NCI-H526 treated with DMSO at 0.1 percent for 48 hours (cell line): Measurements from ENCODE around the gene GPHB5.
"Not testable (repeated sequence)": the region's sequence is repeated elsewhere in the genome, so short reads cannot be mapped to it uniquely, and the experiment has no call there.

Experiments used
- DNase-seq: peaks from one replicate; lab custom pipeline; 2025; lab: John Stamatoyannopoulos, UW

Gene GPHB5

DNA sequence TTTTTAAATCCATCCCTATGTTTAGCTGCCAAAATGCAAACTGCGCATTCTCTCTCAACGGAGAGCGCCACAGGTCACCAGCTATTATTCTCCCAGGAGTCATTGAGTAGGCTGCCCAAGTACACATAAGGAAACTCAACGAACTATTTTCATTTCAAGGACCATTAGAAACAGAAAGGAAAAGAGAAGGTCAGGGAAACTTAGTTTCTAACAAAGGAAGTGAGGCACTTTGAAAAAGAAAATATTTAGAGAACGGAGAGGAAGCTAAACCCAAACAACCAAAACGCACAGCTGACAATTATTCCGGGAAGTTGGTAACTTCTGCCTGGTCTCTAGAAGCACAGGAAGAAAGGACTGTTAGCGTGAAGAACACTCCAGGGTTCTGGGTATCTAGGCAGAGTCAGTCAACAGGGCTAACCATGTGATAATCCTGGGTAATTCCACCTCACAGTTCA is 23.5 kb downstream of the GPHB5 start:
- no peak for DNase-seq

DNA sequence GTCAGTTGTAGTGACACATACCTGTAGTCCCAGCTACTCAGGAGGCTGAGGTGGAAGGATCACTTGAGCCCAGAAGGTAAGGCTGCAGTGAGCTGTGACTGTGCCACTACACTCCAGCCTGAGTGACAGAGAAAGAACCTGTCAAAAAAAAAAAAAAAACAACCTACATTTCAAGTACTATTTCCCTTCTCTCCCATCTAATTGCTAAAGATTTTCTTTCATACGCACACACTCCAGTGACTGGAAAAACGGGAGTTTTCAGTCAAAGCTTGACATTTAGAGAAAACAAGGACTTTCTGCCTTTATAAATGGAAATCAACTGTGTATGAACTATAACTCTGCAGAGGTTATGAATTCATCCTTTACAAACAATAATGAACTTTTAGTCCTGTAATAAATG is 25.9 kb downstream of the GPHB5 start:
- no peak for DNase-seq

DNA sequence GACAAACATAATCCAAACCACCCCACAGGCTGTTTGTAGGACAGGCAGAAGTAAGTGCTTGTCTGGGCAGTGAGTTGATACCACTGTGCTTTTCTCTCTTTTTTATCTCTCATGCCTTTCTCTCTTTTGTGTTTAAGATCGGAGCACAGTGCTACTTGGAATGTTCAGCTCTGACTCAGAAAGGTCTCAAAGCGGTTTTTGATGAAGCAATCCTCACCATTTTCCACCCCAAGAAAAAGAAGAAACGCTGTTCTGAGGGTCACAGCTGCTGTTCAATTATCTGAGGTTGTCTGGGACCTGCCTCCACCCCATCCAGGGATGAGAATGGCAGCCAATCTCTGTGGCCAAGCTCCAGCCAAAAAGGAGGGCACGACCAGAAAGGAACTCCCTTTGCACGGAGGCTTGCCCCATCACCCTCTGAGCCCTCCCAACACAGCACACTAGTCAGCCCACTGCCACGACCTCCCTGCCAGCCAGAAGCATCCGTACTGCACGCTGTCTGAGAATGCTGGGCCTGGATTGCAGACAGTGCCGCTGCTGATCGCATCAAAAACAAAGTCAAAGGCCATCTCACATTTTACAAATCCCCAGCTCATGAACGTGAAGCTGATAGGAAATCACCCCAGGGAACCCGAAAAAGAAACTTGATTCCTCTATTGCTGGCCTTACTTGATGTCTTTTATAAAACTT is 27.8 kb downstream of the GPHB5 start:
- no peak for DNase-seq

DNA sequence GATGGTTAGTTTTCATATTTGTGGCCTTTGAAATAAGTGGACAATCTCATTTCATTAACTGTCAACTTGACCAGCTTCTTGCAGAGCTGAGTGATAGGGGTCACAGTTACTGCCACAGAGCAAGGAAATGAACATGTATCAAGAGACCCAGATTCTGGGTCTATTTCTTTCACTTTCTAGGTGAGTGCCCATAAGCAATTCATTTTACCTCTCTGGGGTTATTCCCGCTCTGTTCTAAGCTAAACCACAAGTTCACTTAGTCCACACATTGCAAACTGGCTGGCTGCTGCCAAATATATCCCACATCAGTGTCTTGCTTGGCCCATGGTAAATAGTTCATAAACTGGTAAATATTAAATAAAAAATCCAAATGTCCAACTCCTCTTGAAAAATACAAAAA is 29.9 kb downstream of the GPHB5 start:
- DNase-seq, result no peak

DNA sequence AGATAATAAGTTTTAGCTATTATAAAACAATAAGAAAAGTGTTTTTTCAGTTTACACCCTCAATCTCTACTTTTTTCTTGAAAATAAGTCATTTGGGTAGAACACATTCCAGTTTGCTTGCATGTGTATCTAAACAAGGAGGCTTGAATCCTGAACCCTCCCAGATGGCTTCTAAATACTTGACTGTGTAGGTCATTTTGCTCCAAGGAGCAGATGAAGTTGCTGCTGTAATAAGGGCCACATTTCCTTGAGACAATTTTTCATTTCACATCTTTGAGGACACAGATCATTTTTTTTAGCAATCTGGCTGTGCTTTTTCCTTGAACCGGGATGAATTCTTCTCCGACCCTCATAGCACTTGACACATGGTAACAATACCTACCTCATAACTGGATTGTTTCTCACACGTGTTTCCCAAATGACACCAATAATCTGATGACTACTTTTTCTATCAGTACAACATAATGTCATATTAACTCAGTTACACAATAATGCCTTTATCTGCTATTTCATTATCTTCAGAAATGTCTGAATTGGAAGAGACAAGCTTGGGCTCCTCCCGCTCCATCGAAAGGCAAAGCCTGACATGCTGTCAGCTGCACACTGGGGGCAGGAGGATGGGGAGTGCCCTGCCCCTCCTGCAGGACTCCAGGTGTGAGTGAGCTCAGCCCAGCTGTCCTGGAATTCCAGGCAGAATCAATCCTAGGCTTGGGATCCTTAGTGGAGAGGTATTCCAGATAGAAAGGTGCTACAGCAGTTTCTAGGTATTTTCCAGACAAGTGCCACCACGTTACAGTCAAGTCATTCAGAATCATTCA is 30.9 kb downstream of the GPHB5 start:
- no peak for DNase-seq

DNA sequence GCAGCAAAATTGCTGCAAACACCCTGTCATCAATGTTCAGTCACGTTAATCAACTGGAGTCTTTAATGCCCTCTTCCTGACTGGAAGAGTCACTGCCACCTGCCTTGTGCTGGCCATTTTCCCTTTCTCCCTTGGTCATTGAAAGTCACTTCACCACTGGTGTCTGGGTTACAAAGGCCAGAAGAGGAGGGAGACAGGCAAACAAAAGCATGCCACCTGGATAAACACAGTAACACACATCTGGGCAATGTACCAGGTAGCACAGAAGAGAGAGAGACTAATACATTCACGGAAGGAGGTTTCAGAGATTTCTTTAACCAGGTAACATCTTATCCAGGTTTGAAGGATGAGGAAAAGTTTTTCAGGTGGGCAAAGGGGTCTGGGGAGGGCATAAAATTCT is 32.7 kb downstream of the GPHB5 start:
- DNase-seq, result no peak

DNA sequence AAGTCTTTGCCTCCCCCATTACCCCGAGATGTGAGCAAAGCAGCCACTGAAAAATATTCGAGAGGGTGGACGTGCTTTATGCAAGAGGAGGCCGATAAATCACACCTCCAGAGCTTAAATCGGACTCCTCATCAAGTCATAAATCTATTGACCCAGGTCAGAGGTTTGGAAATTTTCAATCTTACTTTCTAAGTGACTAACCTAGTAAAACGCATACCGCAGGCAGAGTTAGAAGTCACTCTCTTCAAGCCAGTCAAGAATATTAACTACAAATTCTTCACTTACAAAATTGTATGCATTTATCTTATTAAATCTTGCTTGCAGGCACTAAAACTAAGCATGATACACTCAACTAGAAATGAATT is 34.9 kb downstream of the GPHB5 start:
- DNase-seq, result no peak

DNA sequence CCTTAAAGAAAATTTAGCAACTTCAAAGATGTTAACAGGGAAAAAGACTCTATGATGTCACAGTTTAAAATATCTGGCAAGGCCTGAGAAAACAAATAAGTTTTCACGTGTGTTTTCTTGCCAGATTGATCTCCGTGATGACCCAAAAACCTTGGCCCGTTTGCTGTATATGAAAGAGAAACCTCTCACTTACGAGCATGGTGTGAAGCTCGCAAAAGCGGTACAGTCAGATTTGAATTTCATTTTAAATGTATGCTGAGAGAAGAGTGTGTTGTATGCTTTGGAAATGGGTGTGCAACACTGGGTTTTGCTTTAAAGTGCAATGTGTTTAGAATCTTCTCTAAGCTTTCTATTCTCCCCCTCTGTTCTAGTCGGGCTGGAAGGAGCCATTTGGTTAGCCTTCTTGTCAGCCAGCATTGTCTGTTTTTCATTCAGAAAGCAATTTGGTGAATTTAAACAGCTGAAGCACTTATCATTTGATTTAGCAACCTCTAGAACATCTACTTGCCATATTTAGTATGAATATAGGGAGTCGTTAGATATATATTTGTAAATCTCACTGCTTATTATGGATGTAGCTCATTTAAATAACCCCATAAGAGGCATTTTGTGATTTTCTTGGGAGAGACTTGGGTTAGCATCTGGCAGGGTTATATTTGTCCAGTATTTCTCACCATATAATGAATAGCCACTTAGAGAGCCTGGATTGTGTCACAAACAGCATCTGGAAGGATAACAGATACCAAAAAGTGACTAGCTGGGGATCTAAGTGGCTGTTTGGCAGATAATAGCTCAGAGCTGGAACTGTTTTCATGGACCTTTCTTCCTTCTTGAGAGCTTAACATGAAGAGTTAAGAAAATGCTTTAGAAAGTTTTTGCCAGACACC is 35.5 kb downstream of the GPHB5 start:
- DNase-seq, result no peak

DNA sequence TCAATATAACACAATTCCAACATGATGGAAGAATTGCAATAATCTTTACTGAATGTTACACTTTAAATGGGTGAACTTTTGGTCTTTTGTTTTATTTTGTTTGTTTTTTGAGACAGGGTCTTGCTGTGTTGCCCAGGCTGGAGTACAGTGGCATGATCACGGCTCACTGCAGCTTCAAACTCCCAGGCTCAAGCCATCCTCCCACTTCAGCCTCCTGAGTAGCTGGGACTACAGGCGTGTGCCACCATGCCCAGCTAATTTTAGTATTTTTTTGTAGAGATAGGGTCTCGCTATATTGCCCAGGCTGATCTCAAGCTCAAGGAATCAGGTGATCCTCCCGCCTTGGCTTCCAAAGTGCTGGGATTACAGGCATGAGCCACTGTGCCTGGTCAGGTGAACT is 38.8 kb downstream of the GPHB5 start:
- not testable (repeated sequence) for DNase-seq

DNA sequence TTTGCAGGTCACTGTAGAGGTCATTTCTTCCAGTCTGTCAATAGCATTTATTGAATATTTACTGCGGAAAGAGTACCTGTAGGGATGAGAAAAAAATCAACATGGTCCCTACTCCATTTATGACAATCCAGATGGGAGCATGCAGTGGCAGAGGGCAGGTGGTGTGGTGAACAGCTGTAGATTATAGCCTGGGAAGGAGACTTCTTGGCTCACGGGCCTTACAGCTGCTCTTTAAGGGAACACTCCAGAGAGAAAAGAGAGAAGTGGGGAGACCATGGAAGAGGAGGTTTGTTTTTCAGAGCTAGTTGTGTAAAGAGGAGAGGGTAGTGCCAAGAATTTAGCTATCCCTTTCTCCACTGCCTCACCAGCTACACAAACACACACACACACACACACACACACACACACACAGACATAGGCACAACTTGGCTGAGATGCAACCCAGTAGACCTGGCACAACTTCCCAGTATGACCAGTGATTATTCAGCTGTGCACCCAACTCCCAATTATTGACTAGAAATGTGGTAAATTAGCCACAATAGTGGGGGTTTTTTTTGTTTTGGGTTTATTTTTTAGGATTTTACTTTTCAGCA is 41.0 kb downstream of the GPHB5 start:
- no peak for DNase-seq

DNA sequence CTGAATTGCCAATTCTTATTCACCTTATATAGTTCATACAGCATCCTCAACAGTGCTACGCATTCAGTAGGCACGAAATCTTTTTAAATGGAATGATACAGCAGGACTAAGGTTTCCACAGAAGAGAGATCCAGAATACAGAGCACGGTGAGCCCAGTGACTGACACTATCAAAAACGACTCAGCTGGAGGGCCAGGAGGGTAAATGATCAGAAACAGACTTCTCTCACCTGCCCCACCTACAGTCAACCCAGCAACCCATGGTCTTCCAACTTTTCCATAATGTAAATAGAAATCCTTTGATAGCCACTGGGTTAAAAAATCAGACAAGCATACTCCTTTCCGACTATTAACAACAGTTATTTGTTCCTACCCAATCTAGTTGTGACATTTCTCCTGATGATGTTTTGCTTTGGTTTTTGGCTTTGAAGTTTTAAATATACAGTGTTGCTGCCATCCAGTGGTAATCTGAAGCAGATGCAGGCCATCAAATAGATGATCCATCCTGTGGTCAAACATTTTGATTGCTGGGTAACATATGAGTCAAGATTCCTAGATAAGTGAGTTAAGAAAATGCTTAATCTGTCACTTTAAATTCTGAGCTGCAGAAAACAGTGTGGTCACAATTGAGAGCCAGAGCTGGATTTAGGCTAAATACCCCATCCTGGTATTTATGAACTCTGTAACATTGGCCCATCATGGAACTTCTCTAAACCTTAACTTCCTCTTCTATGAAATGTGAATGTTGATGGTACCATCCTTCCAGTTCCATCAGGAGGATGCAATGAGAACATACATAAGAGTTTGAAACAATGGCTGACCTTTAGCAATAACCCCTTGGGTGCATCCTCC is 42.0 kb downstream of the GPHB5 start:
- peak; percentile 2 for DNase-seq

DNA sequence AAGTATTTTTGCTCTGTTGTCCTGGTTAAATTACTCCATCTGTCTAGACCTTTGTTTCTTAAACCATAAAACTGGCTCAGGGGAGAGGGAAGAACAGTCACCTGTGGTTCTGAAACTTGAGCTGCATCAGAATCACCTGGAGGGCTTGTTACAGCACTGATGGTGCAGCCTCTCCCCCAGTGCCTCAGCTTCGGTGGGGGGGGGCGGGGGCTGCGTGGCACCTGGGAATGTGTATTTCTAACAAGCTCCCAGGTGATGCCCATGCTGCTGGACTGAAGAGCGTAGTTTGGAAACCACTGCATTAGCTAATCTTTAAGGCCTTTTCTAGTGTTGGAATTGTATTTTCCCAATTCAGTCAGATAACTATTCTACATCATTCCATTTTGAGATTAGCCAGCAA is 42.7 kb downstream of the GPHB5 start:
- DNase-seq, result no peak

DNA sequence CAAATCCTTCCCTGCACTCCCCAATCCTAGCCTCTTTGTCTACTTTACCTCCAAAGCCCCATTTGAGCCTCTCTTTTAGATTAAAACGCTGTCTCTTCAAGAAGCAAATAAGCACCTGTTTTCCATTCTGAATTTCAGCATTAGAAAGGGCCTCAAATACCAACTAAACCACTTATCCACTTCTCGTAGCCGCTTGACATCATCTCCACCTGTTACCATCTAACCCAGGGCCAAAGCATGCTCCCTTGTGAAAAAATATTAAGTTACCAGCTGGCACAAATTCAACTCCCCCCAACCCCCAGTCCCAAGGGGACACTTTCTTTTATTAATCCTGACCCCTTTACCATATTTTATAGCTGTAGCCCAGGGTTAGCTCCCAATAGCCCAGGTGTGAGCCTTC is 43.1 kb downstream of the GPHB5 start:
- no peak for DNase-seq

DNA sequence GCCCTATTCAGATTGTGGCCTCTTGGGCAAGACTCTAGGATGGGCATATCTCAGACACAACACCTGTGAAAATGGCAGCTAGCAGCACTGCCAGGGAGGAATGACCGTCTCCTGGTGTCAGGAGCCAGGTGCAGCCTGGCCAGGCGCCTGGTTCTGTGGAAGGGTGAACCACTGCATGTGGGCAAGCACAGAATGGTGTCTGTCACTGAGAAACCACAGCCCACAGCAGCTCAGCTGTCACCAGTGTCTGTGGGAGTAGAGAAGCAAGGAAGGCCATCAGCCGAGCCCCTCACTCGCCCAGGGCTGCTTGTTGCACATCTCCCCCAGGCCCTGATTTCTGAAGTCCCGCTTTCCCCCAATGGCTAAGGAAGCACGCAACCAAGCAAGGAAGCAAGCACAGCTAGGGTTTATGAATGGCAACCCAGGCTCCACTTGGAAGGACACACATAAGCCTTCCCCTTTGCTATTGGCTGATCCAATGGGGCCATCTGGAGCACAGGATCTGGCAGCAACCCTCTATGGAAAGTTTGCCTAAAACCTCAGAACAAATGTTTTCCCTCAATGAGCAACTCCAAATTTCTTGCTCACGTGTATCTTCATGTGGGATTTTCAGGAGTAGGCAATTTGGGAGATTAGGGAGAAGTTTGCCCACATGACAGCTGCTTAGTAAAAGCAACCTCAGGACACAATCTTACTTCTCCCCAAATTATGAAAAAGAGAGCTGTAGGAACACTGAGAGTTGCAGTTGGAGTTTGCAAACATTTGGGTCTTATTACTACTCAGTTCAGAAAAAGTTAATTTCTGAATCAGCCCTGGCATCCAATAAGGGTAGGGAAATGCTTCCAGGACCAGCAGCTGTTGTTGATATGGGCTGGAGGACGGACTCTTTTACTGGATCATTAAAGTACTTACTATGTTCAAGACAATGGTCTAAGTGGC is 44.7 kb downstream of the GPHB5 start:
- no peak for DNase-seq

DNA sequence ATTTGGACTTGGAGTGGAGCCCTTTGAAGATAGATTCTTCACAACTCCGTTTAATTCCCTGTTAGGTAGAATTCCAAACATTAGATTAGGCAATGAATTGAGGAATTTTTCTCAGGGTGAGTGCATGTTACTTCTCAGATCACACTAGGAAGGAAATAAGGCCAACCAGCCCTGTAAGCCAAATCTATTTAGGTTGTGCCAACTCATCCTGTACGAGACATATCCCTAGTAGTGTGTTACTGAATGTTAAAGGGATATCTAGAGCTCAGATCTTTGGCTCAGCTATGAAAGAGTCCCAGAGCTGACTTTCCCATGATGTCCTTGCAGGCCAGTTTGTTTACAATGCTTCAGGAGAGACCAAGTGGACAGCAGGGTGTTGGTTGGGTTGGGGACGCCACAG is 45.6 kb downstream of the GPHB5 start:
- DNase-seq, result no peak

DNA sequence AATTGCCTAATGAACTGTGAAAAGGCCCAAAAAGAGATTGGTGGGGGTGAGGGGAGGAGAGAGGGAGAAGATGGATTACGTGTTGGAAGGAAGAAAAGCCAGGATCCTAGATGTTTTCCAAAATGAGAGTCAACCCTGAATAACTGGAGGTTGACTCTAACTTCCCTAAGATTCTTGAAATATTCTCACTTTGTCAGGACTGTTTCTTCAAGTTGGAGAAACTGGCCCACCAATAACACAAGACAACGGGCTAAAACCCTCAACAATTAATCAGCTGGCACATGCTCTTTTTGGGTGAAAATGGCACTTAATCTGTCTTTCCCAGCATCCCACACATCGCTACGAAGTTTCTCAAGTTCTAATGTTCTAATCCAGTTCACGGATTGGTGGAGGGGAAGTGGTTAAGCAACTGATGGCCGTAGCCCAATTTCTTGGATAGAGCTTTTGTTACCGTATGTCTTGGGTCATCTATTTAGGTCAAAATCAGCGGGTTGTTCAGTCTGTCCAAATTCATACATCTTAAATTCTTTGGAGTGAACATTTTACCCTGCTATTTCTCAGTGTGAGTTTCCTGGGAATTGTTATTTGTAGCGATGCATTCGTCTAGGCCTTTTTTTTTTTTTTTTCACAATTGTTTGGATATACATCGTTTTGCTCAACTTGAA is 49.0 kb downstream of the GPHB5 start:
- no peak for DNase-seq

DNA sequence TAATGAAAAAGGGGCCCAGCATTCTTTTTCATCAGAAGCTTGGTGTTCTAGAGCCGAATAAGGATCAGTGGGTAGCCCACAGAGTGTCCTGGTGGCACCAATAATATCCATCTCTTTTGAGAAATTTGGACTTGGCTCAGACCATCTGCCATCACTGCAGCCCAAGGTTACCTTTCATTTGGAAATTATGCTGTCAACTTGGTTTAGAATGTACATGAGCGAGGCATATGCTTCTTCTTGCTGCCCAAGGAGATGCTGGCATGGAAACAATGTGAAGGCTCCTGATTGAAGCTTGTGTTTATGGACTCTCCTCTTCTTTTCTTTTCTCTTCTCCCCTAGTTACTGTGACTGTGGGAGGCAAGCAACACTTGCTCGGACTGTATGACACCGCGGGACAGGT is 50.0 kb downstream of the GPHB5 start:
- DNase-seq, result no peak

DNA sequence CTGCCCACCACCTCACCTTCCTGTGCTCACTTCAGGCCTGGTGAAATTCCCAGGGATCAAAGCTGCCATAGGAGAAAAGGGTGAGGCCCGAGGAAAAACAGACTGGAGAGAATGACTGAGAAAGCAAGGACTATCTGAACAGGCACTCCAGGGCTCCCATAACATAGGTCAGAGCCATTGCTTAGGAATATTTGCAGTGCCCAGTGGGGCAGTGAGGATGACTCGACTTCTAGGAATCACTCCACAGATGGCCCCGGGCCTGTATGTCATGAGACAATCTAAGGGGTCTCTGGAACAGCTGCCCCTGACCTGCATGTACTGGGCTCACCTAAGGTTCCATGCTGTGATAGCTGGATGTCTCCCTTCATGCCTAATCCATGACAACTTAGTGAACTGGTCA is 51.6 kb downstream of the GPHB5 start:
- DNase-seq, result no peak

DNA sequence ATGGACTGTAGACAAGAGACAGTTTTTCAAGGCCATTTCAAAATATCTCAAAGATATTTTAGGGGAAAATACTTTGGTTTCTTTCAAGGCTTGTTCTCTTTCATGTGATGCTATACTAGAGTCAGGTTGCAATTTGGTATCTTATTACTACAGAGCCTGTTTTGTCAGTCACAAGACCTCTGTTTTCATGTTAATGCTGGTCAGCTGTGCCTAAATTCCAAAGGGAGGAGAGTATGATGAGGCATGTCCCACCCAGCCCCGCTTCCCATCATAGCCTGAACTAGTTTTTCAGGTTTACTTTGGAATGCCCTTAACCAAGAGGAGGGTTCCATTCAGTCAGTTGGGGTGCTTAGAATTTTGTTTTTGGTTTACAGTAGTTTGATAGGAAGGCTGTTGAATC is 52.6 kb downstream of the GPHB5 start:
- no peak for DNase-seq
